GM18861 (cell line): ENCODE data around the gene MYL5.
A peak's percentile ranks its signal among the peaks of the same experiment; 100 is the strongest.
"Not testable (repeated sequence)": the region's sequence is repeated elsewhere in the genome, so short reads cannot be mapped to it uniquely, and the experiment has no call there.

Source experiments
- ATAC-seq: cut with Tn5 transposase; IDR thresholded peaks from one replicate; pipeline ENCODE4 v1.9.1; 2021; ENCODE audit not compliant: unreplicated experiment

Gene MYL5

GRCh38 chr4:656436-657337, 17.7 kb upstream of the MYL5 start:
- ATAC-seq, result no peak

GRCh38 chr4:657338-657833, 17.0 kb upstream of the MYL5 start:
- ATAC-seq, result no peak

- ATAC-seq, result no peak
These were observed 16.3 kb upstream of the MYL5 start for GRCh38 chr4:657834-658667.

- ATAC-seq, result no peak
These were observed 15.4 kb upstream of the MYL5 start for GRCh38 chr4:658681-659667.

GRCh38 chr4:659851-660250, 14.5 kb upstream of the MYL5 start:
- no peak for ATAC-seq

- no peak for ATAC-seq
These were observed 13.9 kb upstream of the MYL5 start for GRCh38 chr4:660401-660800.

- ATAC-seq, result no peak
These were observed 13.1 kb upstream of the MYL5 start for GRCh38 chr4:661231-661630.

- ATAC-seq, result no peak
These were observed 12.2 kb upstream of the MYL5 start for GRCh38 chr4:661881-662761.

- no peak for ATAC-seq
These were observed 11.3 kb upstream of the MYL5 start for GRCh38 chr4:663046-663437.

GRCh38 chr4:663438-664428, 10.6 kb upstream of the MYL5 start:
- peak; percentile 46 for ATAC-seq

GRCh38 chr4:664713-665231, 9.6 kb upstream of the MYL5 start:
- no peak for ATAC-seq

- no peak for ATAC-seq
These were observed 9.0 kb upstream of the MYL5 start for GRCh38 chr4:665381-665750.

- no peak for ATAC-seq
These were observed 8.4 kb upstream of the MYL5 start for GRCh38 chr4:665751-666435.

- ATAC-seq, result no peak
These were observed 7.9 kb upstream of the MYL5 start for GRCh38 chr4:666436-666810.

GRCh38 chr4:666822-667544, 7.4 kb upstream of the MYL5 start:
- no peak for ATAC-seq

- no peak for ATAC-seq
These were observed 6.8 kb upstream of the MYL5 start for GRCh38 chr4:667545-667925.

- not testable (repeated sequence) for ATAC-seq
These were observed 6.1 kb upstream of the MYL5 start for GRCh38 chr4:668219-668618.
